ENCODE results near the gene PBX3.

PBX3 gene

GRCh38 chr9:125985142-125985997, 238.2 kb downstream of the PBX3 start:
- no peak for DNase-seq

DNA sequence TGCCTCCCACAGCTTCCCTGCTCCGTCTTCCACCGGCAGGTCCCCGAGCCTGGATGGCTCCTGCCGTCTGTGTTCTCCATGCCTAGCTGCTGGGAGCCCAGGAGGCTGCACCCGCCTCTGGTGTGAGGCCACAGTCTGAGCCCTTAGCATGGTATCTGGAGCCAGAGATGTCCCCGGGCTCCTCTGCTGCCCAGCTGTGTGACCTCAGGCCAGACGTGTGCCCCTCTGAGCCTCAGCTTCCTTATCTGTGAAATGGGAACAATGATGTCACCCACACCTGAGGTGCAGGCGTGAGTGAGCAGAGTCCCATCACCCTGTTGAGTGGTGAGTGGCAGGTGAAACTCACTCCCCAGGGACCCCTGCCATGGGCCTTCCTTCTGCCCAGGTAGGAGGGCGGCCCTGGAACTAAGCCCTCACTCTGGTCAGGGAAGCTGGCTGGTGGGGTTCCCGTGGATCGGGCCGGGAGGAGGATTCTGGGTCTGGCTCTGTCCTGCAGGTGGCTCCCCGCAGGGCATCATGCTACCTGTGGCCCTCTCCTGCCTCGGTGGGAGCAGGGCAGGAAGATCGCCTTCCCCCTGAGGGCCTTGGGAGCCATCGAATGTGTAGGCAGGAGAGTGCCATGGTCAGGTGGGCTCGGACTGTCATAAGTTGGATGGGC, 239.0 kb downstream of the PBX3 start:
- no peak for DNase-seq

DNA sequence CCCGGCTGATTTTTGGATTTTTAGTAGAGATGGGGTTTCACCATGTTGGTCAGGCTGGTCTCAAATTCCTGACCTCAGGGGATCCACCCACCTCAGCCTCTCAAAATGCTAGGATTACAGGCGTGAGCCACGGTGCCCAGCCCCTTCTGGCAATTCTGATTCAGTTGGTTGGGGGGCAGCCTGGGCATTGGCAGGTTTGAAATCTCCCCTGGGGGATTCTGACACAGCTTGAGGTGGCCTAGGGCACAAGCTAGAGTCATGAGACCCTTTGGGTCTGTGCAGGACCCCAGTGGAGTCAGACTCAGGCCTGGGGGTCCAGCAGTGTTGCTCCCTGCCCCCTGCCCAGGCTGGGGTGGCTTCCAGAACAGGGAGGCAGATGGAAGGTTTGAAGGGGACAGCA, 239.8 kb downstream of the PBX3 start:
- no peak for DNase-seq

- no peak for DNase-seq
Observed at GRCh38 chr9:125987420-125987819, 240.2 kb downstream of the PBX3 start.

- no peak for DNase-seq
Observed at GRCh38 chr9:125988479-125989050, 241.4 kb downstream of the PBX3 start.

- DNase-seq: no peak
Observed at GRCh38 chr9:125989090-125989501, 241.9 kb downstream of the PBX3 start.

DNA sequence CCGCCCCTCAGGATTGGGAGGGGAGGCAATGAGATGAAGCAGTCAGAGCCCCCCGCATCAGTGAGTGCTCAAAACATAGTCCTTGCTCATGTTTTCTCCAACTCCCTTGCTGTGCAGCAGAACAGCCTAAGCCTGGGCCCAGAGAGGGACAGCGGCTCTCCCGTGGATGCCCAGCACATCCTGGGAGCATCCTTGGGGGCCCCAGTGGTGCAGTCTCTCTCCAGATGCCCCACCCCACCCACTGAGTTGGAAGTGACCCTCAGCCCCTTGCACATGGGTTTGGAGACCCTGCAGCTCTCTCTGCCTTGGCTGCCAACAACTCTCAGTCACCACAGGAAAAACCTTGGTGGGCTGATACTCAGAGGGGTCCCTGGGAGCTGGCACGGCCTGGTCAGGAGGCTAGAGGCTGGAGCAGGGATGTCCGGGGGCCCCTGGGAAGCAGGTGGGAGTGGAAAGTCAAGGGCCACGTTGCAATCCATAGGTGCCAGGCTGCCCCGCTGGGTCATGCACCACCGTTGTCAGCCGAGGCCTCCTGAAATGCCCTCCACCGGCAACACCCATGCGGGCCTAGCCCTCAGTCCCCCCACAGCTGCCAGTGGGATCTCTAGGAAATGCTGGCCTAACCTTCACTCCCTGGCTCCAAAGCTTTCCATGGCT, 242.5 kb downstream of the PBX3 start:
- no peak for DNase-seq

DNA sequence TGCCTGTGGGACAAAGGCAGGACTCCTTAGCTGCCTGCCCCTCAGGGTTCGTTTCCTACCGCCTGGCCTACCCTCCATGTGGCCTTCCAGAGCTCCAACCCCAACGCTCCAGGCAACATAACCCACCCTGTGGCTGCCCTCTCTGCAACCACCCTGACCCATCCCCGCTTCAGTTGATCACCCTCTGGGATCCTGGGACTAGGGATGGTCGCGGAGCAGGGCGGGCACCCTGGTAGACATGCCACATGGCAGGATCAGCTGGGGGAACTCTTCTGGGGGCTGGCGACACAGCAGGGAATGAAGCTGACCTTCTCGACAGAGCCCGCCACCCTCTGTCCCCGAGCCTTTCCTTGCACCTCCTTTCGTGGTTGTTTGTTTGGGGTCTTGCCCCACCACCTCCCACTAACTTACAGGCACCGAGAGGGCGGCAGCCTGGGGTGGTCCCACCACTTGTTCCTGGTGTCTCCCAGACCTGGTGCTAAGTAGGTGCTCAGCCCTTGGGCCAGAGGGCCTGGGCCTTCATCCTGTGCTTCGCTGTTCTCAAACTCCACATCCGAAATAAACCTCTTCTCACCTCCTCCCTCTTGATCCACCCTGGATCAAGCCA, 243.1 kb downstream of the PBX3 start:
- no peak for DNase-seq

DNA sequence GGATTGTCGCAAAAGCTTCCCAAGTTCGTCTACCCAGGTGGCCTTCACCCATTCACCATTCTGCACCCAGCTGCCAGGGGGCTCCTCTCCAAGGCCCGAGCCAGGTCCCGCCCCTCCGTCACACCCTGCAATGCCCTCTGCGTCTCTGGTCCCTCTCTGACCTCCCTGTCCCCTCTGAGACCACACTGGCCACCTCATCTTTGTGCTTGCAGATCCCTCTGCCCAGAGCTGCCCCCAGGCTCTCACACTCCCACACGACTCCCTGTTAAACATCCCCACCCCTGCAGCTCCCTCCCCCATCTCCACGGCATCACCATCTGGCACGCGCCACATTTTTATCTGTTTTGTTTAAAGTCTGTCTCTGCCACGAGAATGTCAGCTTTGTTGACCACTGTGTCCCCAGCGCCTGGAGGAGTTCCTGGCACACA, 243.6 kb downstream of the PBX3 start:
- DNase-seq: no peak

GRCh38 chr9:125991886-125992529, 244.8 kb downstream of the PBX3 start:
- no peak for DNase-seq

- no peak for DNase-seq
Observed at GRCh38 chr9:125992557-125992956, 245.4 kb downstream of the PBX3 start.

DNA sequence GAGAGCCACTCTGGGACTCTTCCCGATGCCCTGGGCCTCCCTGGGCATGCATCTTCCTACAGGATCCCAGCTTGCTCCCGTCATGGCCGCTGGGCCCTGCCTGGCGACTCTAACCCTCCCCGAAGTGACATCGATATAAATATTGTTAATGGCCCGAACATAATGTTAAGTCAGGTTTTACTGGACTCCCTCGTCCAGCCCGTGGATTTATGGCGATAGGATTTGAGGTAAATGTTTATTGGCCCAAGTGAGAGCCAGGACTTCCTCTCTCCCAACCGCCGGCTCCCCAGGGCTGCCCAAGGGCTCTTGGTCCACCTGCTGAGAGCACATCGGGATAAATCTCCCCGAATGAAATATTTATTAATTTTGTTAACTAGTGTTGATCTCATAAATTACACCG, 246.3 kb downstream of the PBX3 start:
- no peak for DNase-seq

GRCh38 chr9:125994066-125994943, 247.1 kb downstream of the PBX3 start:
- no peak for DNase-seq

- DNase-seq: no peak
Observed at GRCh38 chr9:125995006-125995405, 247.8 kb downstream of the PBX3 start.

DNA sequence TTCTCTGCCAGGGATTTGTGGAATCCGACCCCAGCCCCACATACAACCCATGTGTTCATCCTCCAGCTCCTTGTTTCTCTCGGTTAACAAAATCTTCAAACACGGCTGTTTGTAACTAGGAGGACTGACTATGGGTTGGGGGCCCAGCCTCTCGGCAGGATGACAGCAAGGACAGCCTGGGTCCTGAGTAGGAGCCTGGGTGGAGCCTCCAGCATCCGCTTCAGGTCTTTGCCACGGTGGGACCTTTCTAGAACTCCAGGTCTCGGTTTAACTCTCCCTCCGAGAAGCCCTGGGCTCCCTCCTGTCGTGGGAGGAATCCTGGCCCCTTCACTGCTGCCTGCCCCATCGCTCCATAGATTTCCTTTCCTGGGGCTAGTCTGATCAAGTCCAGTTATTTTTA, 248.5 kb downstream of the PBX3 start:
- no peak for DNase-seq

DNA sequence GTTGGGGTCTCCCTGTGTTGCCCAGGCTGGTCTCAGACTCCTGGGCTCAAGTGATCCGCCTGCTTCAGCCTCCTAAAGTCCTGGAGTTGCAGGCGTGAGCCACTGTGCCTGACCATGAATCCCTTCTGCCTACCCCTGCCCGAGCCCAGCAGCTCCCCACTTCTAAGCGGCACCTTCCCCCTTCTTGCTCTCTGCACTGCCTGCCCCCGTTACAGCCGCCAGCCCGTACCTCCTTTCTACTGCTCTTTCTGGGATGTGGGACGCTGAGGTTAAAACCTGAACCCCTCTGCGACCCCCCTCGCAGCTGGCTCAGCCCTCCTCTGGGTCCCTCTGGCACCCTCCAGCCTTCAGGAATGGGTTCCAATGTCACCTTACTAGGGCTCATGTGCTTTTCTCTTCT, 249.6 kb downstream of the PBX3 start:
- no peak for DNase-seq

DNA sequence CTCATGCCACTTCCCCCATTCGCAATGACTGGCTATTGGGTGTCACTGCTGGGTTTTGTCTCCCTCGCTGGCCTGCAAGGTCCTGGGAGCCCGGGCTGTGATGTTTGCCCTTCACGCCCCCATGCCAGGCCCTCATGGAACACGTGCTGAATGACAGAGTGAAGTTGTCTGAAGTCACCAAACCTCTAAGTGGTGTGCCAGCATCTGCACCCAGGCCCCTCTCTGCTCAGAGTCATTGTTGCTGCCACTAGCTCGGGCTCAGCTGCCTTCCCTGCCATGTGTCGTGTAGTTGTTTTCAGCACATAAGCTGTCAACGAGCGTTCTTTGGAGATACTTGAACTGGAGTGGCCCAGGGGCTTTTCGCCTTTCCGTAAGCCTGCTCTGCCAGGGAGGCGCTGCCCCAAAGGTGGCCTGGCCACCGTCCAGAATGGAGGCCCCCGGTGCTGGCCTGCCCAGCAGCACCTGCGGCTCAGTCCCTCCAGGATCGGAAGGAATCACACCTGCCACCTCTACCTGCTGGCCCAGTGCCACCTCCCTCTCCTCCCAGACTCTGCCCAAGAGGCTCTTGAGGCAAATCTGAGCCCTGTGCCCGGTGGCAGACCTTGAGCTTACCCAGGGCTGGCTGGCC, 250.1 kb downstream of the PBX3 start:
- DNase-seq: no peak

- no peak for DNase-seq
Observed at GRCh38 chr9:125998837-125999503, 251.8 kb downstream of the PBX3 start.

DNA sequence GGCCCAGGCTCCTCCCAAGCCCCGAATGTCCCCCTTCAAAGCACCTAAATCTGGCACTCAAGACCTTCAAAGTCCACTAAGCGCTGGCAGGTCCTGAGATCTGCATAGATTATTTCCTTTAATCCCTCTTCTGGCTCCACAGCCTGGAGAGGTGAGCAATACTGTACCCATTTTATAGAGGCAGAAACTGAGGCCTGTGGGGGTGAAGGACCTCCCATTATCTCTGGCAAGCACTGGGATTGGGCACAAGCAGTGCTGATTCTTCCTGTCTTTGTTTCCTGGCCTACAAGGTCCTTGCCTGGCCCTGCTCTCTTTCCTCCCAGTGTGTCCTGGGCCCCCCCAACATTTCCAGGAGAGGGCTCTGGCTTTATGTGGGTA, 252.3 kb downstream of the PBX3 start:
- no peak for DNase-seq

DNA sequence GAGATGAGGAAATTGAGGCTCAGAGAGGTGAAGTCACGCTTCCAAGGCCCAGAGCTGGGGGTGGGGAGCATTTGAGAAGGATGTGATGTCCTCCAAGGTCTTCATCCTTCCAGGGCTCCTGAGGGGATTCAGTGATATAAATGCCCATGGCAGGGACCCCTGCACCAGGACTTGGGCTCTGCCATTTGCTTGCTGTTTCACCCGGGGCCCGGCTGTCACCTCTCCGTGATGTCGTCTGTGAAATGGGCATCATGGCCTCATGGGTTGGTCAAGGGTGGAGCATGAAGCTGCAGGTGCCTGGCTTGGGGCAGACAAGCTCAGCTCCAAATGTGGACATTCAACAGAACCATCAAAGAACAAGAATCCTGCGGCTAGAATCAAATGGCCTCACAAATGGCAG, 253.1 kb downstream of the PBX3 start:
- DNase-seq: no peak

Measured in bone marrow (tissue), 2 donors.